Mesothelial cell of epicardium (in vitro differentiated cells): Measurements from ENCODE around the gene NTRK1. TPM values are rescaled to one million over a fixed set of nuclear protein-coding genes. Genes with fewer than 3 reads are reported as not detected.

Experiments
- DNase-seq, 2 experiments: peaks; one replicate each; pipeline ENCODE4 v3.0.0; 2021; ENCODE audit warnings: low spot score in 2 of 2; ENCODE audit not compliant: unreplicated experiment in 2 of 2
- H3K27ac Mint-ChIP-seq: 2 replicates; pipeline ENCODE4 v1.8.0; 2021; ENCODE audit warnings: mixed read lengths
- H3K27me3 Mint-ChIP-seq: 2 replicates; pipeline ENCODE4 v1.8.0; 2021; ENCODE audit warnings: low read depth, mixed read lengths
- H3K36me3 Mint-ChIP-seq: 2 replicates; pipeline ENCODE4 v1.8.0; 2021; ENCODE audit warnings: mixed read lengths
- H3K4me1 Mint-ChIP-seq: 2 replicates; pipeline ENCODE4 v1.8.0; 2021; ENCODE audit warnings: mixed read lengths
- H3K4me3 Mint-ChIP-seq: 2 replicates; pipeline ENCODE4 v1.8.0; 2021; ENCODE audit warnings: mild to moderate bottlenecking, moderate library complexity, mixed read lengths
- H3K9me3 Mint-ChIP-seq: 2 replicates; pipeline ENCODE4 v1.8.0; 2021; ENCODE audit warnings: mixed read lengths
- total RNA-seq: library from RNA; stranded (reverse); gene quantifications from 3 replicates; pipeline ENCODE4 v1.2.1, GENCODE V29; 2021
- TF ChIP-seq, protein P1 (sequence below): fragments of 200-600 bp; sonication (generic); IDR thresholded peaks from one replicate; pipeline ENCODE4 v1.5.0; 2021; ENCODE audit warnings: antibody characterized with exemption; ENCODE audit not compliant: unreplicated experiment

NTRK1 gene
- total RNA-seq, 1 donor from 2014 or later: 1.2 TPM

DNA sequence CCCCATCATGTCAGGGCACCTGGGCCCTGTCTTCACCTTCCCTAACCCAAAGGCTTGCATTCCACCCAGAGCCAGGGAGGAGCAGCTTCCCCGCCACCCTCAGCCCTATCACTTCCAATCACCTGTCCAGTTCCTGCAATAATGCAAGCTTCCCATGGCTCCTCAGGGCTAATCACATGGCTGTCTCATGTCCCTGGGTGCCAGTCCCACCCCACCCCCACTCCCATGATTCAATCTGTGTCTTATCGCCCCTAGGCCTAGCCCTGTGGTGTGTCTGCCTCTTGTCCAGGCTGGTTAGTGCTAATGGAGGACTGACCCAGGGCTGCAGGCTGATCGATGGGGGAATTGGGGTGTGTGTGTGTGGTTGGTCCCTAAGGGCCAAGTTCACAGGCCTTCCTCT is 21.9 kb downstream of the NTRK1 start:
- Mint-ChIP-seq H3K27me3 (peaks cover 40% of the 10 kb centered on the region), H3K36me3 (no peaks in the 10 kb centered on the region), H3K4me3 (no peak overlapping the region), H3K27ac (no peak overlapping the region), H3K9me3 (no peaks in the 10 kb centered on the region), H3K4me1 (peaks cover 18% of the 10 kb centered on the region)
- TF ChIP-seq, protein P1, sequence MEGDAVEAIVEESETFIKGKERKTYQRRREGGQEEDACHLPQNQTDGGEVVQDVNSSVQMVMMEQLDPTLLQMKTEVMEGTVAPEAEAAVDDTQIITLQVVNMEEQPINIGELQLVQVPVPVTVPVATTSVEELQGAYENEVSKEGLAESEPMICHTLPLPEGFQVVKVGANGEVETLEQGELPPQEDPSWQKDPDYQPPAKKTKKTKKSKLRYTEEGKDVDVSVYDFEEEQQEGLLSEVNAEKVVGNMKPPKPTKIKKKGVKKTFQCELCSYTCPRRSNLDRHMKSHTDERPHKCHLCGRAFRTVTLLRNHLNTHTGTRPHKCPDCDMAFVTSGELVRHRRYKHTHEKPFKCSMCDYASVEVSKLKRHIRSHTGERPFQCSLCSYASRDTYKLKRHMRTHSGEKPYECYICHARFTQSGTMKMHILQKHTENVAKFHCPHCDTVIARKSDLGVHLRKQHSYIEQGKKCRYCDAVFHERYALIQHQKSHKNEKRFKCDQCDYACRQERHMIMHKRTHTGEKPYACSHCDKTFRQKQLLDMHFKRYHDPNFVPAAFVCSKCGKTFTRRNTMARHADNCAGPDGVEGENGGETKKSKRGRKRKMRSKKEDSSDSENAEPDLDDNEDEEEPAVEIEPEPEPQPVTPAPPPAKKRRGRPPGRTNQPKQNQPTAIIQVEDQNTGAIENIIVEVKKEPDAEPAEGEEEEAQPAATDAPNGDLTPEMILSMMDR: no peak
- DNase-seq: no peak

DNA sequence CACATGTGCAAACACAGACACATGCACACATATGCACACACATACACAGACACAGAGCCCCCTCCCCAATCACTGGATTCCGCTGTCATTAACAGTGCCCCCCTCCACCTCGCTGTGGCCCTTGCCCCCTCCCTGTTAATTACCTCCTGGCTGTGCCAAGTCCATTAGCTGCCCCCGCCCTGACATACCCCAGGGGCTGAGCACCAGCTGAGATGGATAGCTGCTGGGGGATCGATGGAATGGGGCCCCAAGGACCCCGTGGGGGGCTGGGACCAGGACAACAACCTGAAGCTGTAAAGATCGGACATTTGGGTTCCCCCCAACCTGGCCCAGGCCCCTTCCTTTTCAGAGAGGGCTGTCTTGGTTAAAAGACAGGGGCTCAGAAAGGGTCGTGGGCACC is 23.3 kb downstream of the NTRK1 start:
- TF ChIP-seq, protein P1: no peak
- Mint-ChIP-seq H3K9me3 (no peaks in the 10 kb centered on the region), H3K4me3 (no peak overlapping the region), H3K36me3 (no peaks in the 10 kb centered on the region), H3K4me1 (peaks cover 18% of the 10 kb centered on the region), H3K27me3 (peaks cover 29% of the 10 kb centered on the region), H3K27ac (no peak overlapping the region)
- DNase-seq: no peak

DNA sequence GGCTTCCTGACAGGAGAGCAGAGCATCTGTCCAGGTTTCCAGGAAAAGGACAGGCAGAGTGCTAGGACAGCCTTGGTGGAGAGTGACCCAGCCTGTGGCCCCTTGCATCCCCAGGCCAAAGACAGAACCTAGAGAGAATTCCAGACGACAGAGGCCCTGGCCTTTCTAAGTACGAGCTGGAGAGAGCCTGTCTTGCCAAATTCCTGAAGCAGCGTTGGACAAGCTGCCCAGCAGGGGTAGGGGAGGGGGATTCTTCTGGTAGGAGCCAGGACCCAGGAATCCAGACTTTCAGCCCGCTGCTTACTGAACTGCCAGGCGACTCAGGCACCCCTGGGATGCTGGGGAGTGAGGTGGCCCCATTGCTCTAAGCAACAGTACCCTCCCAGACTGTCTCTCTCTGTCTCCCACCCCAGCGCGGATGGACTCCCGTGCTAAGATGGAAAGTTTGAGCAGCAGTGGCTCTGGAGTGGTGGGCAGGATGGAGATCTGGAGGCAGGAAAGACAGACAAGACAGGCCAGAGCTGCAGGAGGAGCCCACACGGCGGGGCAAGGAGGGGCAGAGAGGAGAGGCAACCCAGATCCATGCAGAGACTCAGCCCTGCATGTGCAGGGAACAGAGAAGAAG is 24.0 kb downstream of the NTRK1 start:
- Mint-ChIP-seq H3K9me3 (no peaks in the 10 kb centered on the region), H3K27me3 (peaks cover 25% of the 10 kb centered on the region), H3K4me1 (peaks cover 18% of the 10 kb centered on the region), H3K36me3 (no peaks in the 10 kb centered on the region), H3K27ac (no peak overlapping the region), H3K4me3 (no peak overlapping the region)
- TF ChIP-seq, protein P1: no peak
- DNase-seq: no peak

GRCh38 chr1:156885314-156885713 is 24.6 kb downstream of the NTRK1 start:
- DNase-seq: no peak
- Mint-ChIP-seq H3K27me3 (peaks cover 25% of the 10 kb centered on the region), H3K4me1 (peaks cover 18% of the 10 kb centered on the region), H3K9me3 (no peaks in the 10 kb centered on the region), H3K27ac (no peak overlapping the region), H3K36me3 (no peaks in the 10 kb centered on the region), H3K4me3 (no peak overlapping the region)
- TF ChIP-seq, protein P1: no peak

DNA sequence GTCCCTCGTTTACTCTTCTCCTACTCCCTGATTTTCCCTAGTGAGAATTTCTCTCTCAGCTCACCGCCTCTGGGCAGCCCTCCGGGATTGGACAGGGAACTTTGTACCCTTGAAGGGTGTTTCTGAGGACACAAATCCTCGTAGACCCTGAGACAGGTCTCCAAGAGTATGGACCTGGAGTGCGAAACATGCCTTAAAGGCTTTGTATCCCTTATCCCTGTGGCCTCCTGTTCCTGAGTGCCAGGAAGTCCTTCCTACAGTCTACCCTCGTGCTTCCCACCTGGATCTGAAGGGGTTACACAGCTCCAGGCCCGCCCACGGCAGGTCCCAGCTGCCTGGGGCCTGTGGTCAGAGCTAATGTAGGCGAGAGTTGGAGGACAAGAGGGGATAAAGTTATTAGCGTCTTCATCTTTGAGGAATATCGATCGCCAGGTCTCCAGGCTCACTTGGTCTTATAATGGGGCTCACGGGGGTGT is 25.3 kb downstream of the NTRK1 start:
- no peaks in the 10 kb centered on the region for H3K9me3 Mint-ChIP-seq
- no peak overlapping the region for H3K4me3 Mint-ChIP-seq
- H3K4me1 Mint-ChIP-seq: peaks cover 18% of the 10 kb centered on the region
- no peak overlapping the region for H3K27ac Mint-ChIP-seq
- H3K36me3 Mint-ChIP-seq: no peaks in the 10 kb centered on the region
- DNase-seq: no peak
- H3K27me3 Mint-ChIP-seq: peaks cover 31% of the 10 kb centered on the region
- TF ChIP-seq, protein P1: no peak
